LNCaP clone FGC (cell line): ENCODE results near the gene POLR2A.

Source experiments
- DNase-seq: peaks from one replicate; pipeline ENCODE4 v3.0.0-alpha.2; 2011; ENCODE audit warnings: low read depth
- H3K4me3 ChIP-seq: 2 replicates; pipeline ENCODE4 v1.5.1; 2011; ENCODE audit warnings: mild to moderate bottlenecking, low read depth, low read length, control low read depth
- CTCF ChIP-seq: IDR thresholded peaks from 2 replicates; pipeline ENCODE4 v1.5.1; 2012; ENCODE audit warnings: mild to moderate bottlenecking; ENCODE audit not compliant: control insufficient read depth, insufficient read depth; ENCODE audit errors: extremely low read depth

The POLR2A gene

DNA sequence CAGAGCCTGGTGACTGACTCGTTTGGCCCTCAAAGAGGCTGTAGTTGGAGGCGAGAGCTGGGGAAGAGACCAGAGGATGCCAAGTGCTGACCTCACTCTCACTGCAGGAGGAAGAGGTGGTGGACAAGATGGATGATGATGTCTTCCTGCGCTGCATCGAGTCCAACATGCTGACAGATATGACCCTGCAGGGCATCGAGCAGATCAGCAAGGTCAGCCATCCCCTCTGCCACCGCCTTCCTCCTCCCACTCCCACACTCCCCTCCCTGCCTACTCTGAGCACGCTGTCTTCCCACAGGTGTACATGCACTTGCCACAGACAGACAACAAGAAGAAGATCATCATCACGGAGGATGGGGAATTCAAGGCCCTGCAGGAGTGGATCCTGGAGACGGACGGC lies 26.9 kb downstream of the POLR2A start:
- TF ChIP-seq CTCF: no peak
- DNase-seq: no peak

DNA sequence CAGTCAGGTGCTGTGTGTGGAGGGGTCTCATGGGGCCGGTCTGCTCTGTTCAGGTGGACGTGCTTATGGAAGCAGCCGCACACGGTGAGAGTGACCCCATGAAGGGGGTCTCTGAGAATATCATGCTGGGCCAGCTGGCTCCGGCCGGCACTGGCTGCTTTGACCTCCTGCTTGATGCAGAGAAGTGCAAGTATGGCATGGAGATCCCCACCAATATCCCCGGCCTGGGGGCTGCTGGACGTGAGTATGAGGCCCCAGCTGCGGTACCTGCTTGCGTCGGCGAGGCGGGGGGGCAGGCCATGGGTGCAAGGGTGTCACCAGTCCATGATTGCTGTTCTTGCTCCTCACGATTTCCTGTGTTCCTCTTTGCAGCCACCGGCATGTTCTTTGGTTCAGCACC lies 27.9 kb downstream of the POLR2A start:
- DNase-seq: no peak
- no peak overlapping the region for H3K4me3 ChIP-seq
- TF ChIP-seq CTCF: no peak

More for the DNA sequence above, 26.9 kb downstream of the POLR2A start:
- no peak overlapping the region for H3K4me3 ChIP-seq

DNA sequence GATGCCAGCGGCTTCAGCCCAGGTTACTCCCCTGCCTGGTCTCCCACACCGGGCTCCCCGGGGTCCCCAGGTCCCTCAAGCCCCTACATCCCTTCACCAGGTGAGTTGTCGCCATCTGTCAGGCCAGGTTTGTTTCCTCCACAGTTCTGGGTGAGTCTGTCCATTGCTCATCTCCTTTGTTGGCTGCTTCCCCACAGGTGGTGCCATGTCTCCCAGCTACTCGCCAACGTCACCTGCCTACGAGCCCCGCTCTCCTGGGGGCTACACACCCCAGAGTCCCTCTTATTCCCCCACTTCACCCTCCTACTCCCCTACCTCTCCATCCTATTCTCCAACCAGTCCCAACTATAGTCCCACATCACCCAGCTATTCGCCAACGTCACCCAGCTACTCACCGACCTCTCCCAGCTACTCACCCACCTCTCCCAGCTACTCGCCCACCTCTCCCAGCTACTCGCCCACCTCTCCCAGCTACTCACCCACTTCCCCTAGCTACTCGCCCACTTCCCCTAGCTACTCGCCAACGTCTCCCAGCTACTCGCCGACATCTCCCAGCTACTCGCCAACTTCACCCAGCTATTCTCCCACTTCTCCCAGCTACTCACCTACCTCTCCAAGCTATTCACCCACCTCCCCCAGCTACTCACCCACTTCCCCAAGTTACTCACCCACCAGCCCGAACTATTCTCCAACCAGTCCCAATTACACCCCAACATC lies 28.8 kb downstream of the POLR2A start:
- no peak for DNase-seq
- TF ChIP-seq CTCF: no peak
- no peak overlapping the region for H3K4me3 ChIP-seq

DNA sequence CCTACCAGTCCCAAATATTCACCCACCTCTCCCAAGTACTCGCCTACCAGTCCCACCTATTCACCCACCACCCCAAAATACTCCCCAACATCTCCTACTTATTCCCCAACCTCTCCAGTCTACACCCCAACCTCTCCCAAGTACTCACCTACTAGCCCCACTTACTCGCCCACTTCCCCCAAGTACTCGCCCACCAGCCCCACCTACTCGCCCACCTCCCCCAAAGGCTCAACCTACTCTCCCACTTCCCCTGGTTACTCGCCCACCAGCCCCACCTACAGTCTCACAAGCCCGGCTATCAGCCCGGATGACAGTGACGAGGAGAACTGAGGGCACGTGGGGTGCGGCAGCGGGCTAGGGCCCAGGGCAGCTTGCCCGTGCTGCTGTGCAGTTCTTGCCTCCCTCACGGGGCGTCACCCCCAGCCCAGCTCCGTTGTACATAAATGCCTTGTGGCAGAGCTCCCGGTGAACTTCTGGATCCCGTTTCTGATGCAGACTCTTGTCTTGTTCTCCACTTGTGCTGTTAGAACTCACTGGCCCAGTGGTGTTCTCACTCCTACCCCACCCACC lies 29.8 kb downstream of the POLR2A start:
- H3K4me3 ChIP-seq: no peak overlapping the region
- no peak for TF ChIP-seq CTCF
- no peak for DNase-seq

DNA sequence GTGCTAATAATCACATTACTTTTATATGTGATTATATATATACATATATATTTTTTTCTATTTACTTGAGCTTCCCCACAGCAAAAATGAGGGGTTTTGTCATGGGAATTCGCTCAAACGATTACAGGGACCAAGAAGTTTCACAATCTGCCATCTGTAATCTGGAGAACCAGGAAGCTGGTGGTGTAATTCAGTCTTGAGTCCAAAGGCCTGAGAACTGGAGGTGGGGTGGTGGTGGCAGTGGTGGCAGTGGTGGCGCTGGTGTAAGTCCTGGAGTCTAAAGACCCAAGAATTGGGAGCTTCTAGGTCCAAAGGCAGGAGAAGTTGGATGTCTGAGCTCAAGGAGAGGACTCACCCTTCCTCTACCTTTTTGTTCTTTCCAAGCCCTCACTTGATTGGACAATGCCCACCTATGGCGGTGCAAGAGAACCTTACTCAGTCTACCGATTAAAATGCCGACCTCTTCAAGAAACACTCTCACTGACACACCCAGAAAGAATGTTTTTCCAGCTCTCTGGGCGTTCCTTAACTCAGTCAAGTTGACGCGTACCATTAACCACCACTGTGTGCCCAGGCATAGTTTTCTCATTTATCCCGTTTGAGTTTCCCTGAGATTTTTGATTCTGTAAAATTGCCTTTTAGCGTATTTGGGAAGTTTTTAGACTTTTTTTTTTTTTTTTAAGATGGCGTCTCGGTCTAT lies 31.9 kb downstream of the POLR2A start:
- H3K4me3 ChIP-seq: no peak overlapping the region
- no peak for DNase-seq
- no peak for TF ChIP-seq CTCF

DNA sequence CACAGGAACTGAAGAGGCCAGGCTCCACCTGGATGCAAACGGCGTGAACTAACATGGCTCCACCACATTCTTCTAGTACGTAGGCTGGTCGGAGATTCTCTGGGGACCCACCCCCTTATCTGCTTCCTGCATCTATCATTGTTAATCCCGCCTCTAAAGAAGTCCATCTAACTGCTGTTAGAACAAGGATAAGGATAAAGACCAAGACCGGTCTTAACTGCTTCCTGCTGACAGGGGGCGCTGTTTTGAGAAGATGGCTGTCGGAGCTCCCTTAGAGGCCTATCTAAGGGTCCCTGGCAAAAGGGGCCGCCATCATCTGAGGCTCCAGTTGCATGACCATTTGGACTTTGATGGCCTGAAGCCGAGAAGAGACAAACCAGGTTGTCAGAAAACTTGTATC lies 38.9 kb downstream of the POLR2A start:
- peak; percentile 7; the same call in 1 of the 2 replicates for TF ChIP-seq CTCF
- no peak overlapping the region for H3K4me3 ChIP-seq
- DNase-seq: no peak
